Spleen (tissue), 7 donors: ENCODE data around the gene CTF1.

Experiments
- POLR2A ChIP-seq, 3 donors: fragments of 450-650 bp; IDR thresholded peaks; one replicate each; pipeline ENCODE4 v1.5.1; 2017; ENCODE audit warnings: antibody characterized with exemption in 3 of 3, mild to moderate bottlenecking in 1 of 3
- TF ChIP-seq, protein P1 (sequence below), 11 experiments: fragments of 200-600 bp in 7 of 11; fragments of 450-650 bp in 4 of 11; sonication (generic) in 4 of 11; IDR thresholded peaks in 8 of 11; conservative IDR thresholded peaks in 3 of 11; 1 replicate in 7 of 11; 2 replicates in 4 of 11; pipeline versions ENCODE4 v1.4.0 to v1.8.0; 2016 to 2021; ENCODE audit warnings: antibody characterized with exemption in 11 of 11, inconsistent platforms in 4 of 11, mild to moderate bottlenecking in 1 of 11
- donor health status: DM: no; HTN: no; CAD: no; lungs with moderate emphysema.
- donor health status: DM: no; HTN: no; CAD: no.
- donor health status: DM: no; HTN: no; CAD: no.

DNA sequence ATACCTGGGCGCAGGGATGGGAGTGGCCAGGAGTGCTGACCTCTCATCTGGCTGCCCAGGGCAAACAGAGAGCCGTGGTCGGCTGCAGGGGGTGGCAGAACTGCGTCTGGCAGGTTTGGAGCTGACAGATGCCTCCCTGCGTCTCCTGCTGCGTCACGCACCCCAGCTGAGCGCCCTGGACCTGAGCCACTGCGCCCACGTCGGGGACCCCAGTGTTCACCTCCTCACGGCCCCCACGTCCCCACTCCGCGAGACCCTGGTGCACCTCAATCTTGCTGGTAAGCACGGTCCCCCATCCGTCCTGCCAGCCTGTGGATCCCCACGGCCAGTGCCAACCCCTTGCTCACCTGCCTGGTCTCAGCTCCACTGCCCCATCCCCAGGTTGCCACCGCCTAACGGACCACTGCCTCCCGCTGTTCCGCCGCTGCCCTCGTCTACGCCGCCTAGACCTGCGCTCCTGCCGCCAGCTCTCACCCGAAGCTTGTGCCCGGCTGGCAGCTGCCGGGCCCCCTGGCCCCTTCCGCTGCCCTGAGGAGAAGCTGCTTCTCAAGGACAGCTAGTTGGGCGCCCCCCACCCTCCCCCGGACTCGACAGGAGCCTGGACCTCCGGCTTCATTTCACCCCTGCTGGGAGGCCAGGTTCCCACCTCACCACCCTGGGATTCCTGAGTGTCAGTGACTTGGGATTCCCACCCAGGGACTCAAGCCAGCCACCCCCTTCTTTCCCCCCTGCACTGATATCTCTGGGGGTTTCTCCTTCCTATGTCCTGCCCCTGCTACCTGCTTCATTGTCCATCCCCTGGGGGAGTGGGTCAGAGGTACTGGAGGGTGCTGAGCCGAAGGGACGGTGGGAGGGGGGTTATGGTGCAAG lies 50.5 kb downstream of the CTF1 start:
- TF ChIP-seq, protein P1, sequence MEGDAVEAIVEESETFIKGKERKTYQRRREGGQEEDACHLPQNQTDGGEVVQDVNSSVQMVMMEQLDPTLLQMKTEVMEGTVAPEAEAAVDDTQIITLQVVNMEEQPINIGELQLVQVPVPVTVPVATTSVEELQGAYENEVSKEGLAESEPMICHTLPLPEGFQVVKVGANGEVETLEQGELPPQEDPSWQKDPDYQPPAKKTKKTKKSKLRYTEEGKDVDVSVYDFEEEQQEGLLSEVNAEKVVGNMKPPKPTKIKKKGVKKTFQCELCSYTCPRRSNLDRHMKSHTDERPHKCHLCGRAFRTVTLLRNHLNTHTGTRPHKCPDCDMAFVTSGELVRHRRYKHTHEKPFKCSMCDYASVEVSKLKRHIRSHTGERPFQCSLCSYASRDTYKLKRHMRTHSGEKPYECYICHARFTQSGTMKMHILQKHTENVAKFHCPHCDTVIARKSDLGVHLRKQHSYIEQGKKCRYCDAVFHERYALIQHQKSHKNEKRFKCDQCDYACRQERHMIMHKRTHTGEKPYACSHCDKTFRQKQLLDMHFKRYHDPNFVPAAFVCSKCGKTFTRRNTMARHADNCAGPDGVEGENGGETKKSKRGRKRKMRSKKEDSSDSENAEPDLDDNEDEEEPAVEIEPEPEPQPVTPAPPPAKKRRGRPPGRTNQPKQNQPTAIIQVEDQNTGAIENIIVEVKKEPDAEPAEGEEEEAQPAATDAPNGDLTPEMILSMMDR (IDR thresholded peaks at IDR 0.05 in 8 of 11, conservative IDR thresholded peaks at IDR 0.05 in 3 of 11) = no peak
- TF ChIP-seq POLR2A (IDR thresholded peaks at IDR 0.05) = no peak
